Glomerular visceral epithelial cell (primary cell): ENCODE data around the gene UTF1.

Experiments used
- DNase-seq: peaks from one replicate; pipeline ENCODE4 v3.0.0-alpha.2; 2016; ENCODE audit errors: extremely low spot score

UTF1 gene

DNA sequence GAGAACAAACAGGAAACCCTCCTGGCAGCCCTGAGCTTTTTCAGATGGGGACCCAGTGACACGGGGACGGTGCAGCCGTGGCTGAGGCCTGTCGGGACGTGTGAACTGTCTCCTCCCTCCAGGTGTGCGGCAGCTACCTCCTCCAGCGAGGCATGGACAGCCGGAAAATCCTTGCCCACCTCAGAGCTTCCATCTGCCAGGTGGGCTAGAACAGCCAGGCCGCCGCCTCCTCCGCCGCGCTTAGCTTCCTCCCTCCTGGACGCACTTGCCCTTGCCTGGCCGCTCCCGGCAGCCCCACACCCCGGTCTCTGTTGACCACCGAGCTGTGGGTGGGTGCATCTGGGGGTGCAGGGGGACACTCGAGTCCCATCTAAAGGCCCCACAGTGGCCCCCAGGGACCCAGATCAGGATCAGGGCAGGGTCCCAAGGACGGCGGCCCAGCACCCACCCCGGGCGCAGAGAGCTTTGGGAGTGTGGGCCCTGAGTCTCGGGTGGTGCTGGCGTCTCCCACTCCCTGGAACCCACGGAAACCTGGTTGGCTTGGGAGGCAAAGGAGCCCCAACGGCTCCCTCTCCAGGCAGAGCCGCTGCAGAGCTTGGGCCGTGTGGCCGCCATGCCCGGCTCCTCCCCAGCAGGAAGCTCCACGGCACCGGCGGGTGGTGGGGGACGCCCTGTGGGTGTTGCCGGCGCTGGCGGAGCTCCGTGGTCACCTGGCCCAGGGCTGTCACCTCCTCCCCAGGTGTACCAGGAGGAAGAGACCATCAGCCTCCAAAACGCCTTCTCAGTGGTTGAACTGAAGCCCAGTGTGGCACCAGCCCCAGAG, 32.9 kb upstream of the UTF1 start:
- no peak for DNase-seq

DNA sequence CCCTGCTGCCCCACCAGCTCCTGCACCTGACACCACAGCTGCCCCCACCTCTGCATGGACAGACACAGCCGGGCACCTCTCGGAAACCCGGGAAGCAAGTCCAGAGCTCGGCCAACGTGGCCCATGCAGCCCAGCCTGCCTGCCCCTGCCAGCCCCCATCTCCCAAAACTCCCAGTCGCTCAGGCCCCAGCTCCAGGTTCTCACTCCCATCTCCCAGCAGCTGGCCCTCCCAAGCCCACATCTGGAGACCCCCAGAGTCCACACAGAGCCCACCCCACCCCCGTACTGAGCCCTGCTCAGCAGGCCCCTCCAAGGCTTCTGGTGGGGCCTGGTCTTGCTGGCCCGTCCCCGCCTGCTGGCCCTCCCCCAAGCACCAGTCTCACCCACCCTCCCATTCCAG, 32.2 kb upstream of the UTF1 start:
- DNase-seq: no peak

DNA sequence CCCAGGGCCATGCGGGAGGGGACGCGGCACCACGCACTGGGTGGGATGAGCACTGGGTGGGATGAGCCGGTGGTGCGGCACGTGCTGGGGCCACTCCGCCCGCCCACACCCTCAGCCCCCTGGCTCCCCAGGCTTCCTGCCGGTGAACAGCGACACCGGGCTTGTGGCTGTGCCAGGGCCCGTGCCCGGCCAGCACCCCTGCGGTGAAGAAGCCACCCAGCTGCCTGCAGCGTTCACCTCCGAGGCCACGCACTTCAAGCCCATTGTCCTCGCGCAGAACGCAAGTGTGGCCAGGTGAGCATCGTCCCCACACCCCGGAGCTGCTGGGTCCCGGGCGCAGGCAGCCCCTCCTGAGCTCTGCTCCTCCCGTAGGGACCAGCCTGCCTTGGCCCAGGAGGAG, 31.8 kb upstream of the UTF1 start:
- no peak for DNase-seq

DNA sequence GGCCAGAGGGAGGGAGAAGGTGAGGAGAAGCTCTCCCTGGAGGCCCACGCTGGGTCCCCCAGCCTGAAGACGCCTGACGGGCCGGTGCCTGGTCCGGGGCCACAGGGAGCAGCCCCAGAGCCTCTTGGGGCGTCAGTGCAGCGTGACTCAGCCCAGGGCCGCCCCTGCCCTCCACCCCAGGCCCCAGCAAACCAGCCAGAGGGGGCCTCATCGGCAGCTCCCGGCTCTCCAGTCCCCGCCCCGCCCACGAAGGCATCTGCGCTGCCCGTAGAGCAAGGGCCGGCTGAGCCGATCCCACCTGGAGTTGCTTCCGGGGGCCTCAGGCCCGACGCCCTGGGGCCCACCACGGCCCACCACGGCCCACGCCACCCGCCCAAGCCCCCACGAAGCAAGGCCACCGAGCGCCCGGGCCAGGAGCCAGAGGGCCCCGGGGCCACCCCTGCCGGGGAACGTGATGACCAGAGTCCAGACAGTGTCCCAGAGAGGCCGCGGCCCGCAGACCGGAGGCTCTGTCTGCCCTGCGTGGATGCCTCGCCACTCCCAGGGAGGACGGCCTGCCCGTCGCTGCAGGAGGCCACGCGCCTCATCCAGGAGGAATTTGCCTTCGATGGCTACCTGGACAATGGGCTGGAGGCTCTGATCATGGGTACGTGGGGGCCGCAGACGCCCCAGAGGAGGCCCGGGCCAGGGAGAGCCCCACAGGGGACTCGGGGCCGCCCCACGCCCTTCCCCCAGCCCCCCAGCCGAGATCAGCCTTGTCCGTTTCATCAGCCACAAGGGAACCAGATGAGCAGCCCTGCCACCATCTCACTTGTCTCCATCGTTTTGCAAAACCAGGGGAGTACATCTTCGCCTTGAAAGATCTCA, 31.2 kb upstream of the UTF1 start:
- DNase-seq: no peak

DNA sequence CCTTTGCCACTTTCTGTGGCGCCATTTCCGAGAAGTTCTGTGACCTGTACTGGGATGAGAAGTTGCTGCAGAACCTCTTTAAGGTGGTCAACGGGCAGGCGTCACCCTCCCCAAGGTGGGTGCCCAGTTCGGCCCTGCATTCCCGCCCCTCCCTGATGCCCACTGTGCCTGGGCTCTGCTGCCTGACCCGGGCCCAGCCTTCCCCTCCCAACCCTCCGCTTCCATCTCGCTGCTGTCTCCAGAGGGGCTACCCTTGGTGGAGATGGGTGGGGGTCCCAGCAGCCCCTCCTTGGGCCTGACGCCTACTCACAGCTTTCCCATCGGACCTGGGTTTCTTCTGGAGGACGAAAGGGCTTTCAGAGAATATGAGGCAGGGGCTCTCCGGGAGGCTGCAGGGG, 30.5 kb upstream of the UTF1 start:
- no peak for DNase-seq

DNA sequence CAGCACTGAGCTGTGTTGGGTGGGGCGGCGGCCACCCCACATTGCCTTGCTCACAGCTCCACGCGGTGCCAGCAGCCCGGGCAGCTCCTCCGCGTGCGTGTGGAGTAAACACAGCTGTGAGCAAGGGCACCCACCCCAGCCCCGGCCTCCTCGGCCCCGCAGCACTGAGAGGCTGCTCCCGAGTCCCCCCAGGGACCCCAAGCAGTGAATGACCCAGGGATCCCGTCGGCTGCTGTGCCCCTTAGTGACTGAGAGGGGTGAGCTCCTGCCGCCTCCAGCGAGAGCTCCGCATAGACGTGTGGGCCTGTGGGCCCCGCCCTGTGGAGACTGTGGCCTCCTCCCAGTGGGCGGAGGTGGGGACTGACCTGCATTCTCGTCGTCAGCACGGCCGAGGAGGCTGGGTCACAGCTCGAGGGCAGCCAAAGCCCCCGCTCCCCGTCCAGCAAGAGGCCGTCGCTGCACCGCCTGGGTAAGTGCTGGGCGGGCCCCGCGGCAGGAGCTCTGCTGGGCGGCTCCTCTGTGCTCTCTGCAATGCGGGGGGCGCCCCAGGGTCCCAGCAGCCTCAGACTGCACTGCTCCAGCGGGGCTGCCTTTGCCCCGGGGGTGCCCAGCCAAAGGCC, 29.9 kb upstream of the UTF1 start:
- no peak for DNase-seq

DNA sequence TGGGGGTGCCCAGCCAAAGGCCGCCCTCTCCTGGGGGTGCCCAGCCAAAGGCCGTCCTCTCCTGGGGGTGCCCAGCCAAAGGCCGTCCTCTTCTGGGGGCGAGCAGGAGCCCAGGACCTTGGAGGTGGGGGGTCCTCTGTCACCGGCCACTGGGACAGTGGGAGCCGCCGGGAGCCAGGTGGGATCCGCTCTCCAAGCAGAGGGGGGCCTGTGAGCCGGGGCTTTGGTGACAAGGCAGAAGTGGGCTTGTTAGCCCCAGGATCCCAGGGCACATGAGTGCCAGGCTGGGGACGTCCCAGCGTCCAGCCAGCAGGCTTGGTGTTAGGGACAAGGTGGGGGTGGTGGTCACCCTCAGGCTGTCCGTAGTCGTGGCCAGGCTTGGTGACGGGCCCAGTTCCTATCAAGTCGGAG, 29.4 kb upstream of the UTF1 start:
- no peak for DNase-seq

DNA sequence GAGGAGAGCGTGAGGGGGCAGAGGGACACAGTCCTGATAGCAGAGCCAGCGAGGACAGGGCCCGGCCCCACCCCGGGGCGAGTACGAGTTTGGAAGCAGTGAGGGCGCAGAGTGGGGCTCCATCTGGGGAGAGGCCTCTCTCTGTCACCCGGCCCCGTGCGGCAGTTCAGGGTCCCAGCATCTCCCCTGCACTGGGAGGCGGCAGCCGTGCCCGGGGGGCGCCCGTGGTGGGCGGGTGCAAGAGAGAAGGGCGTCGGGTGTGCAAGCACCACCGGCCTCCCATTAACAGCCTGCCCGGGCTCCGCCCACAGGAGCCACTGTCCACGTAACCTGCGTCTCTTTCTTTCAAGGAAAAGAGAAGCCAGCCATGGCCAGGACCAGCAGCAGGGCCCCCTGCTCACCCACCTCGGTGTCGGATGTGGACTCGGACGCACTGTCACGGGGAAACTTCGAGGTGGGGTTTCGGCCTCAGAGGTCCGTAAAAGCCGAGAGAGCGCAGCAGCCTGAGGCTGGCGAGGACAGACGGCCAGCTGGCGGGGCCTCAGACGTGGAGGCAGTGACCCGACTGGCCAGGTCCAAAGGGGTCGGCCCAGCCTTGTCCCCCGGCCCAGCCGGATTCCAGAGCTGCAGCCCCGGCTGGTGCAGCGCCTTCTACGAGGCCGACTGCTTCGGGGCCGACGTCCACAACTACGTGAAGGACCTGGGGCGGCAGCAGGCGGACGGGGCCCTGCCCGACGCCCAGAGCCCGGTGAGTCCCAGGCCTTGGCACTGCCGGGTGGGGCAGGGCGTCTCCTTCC, 28.7 kb upstream of the UTF1 start:
- no peak for DNase-seq

DNA sequence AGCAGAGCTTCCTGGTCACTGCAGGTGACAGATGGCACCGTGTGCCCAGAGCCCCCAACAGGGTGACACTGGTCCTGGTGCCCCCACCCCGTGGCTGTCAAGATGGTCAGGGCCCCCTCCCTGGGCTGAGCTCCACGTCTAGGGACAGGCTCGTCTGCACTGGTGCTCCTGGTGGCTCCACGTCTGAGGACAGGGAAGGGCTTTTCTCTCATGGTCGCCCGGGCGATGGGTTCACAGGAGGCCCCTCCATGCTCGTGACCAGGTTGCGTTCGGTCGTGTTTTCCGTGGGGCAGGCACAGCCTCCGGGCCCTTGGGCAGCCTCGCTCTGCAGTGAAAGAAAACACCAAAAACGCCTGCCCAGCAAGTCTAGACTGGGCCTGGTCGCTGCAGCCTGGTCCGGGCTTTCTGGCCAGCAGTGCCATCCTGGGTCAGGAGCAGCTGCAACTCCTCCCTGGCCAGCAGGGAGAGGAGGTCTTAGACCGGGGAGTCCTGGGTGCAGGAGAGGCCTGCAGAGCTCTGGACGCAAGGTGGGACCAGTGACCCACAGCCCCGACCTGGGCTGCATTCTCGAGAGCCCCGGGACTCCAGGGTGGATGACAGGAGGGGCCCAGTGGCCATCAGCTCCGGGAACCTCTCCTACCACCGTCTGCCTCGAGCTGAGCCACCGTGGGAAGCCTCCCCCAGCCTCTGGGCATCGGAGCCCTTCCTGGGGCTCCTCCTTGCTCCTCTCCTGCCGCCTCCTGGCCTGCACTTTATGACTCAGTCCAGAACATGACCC, 27.9 kb upstream of the UTF1 start:
- DNase-seq: no peak

DNA sequence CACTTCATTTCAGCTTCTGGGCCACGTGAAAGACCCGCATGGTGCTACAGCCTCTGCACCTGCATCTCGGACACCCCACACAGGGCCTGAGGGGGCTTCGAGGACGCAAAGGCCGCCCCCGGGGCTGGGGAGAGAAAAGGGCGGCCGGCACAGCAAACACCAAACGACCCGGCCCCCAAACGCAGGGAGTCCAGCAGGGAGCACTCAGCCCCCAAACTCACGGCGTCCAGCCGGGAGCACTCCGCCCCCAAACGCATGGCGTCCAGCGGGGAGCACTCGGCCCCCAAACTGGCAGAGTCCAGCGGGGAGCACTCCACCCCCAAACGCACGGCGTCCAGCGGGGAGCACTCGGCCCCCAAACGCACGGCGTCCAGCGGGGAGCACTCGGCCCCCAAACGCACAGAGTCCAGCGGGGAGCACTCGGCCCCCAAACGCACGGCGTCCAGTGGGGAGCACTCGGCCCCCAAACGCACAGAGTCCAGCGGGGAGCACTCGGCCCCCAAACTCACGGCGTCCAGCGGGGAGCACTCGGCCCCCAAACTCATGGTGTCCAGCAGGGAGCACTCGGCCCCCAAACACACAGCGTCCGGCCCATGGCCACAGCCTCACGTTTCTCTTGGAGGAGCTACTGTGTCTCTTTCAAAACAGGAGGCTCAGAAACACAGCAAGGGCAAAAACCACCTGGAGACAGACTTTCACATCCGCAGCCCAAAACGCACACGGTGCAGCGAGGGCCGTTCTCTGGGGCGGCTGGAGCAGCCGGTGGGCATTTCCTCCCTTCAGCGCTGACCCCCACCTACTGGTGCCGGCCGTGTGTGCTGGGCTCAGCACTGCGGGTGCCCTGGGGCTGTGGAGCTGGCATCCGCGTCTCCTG, 27.0 kb upstream of the UTF1 start:
- no peak for DNase-seq

DNA sequence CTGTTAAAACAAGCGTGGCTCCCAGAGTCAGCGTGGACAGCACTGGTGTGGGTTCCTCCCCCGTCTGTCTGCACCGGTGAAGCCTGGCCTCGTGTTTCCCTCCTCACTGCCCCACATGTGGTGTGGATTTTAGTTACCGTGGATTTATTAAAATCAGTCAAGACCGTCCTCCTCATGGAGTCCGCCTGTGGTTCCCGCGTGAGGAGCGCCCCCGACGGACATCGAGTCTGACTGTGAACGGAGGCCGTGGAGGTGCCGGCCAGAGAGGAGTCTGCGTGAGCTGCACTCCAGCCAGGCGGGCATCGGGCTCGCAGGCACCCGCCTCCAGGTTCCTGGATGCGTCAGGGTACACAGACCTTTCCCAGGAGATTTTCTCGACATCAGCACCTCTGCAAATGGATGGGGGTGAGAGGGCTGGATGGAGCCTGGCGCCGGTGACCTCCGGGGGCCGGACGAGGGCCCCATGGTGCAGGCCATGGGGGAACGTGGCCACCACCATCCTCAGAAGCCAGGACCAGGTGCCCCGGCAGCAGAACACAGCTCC, 26.3 kb upstream of the UTF1 start:
- DNase-seq: no peak

DNA sequence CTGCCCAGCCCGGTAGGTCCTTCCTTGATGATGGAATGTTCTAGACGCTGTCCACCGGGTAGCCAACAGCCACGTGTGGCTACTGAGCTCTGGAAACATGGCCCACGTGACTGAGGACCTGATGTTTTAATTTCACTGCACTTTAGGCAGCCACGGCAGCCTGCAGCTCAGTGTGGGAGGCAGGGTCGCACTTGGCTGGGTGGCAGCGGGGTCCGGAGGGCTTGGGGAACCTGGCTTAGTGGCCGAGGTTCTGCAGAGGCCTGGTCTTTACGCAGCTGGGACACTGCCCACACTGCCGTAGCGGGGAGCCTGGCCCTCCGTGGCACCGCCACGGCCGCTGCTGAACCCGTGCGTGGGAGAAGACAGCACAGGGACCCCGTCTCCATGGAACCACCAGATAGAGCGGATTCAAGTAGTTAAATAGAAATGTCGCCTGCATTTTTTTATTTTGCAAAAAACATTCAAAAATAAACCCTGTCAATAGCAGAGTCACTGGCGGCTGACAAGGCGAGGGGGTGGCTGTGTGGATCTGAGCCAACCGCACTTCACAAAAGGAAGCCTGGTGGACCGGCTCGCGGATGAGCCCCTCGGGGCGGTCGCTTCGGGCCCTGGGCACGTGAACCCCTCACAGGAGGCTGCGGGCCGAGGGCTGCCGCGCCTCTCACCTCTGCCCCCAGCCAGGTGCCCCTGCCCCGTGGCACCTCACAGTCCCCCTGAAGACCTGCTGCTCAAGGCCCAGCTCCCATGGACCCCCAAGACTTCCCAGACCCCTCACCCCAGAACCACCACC, 25.6 kb upstream of the UTF1 start:
- no peak for DNase-seq

DNA sequence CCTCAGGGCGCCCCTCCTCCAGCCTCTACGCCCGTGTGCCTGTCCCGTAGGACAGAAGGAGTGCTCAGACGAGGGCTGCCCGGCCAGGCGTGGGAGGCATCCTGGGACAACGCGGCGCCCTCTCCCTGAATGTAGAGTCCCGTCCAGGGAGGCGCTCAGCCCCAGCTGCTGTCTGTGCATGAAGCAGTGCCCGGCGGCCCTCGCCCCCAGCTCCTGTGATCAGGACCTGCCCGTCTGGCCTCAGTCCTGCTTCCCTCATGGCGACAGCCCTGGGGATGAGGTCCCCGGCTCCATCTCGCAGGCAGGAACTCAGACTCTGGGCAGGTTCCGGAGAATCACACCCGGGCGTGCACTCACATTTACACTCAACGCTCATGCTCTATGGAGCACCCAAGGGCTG, 24.9 kb upstream of the UTF1 start:
- no peak for DNase-seq

DNA sequence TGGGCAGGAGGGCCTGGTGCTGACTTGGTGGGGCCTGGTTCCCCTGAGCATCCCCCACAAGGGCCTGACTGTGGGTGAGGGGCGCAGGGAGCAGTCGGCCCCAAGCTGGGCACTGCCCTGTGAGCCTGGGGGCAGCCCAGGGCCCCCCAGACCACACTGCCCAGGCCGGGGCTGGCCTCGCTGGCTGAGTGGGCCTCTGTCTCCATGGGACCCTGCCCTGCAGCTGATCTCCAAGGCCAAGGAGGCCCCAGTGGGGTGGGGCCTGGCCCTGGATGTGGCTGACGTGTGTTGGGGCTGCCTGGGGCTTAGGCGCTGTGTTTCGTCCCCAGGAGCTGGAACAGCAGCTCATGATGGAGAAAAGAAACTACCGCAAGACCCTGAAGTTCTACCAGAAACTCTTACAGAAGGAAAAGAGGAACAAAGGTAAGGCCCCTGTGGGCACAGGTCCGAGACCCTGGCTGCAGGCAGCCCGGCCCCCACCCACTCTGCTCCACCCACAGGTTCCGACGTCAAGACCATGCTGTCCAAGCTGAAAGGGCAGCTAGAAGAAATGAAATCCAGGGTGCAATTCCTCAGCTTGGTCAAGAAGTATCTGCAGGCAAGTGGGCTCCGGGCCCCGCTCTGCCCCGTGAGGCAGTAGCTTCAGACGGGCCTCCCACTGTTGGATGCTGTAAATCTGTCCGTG, 23.5 kb upstream of the UTF1 start:
- no peak for DNase-seq

DNA sequence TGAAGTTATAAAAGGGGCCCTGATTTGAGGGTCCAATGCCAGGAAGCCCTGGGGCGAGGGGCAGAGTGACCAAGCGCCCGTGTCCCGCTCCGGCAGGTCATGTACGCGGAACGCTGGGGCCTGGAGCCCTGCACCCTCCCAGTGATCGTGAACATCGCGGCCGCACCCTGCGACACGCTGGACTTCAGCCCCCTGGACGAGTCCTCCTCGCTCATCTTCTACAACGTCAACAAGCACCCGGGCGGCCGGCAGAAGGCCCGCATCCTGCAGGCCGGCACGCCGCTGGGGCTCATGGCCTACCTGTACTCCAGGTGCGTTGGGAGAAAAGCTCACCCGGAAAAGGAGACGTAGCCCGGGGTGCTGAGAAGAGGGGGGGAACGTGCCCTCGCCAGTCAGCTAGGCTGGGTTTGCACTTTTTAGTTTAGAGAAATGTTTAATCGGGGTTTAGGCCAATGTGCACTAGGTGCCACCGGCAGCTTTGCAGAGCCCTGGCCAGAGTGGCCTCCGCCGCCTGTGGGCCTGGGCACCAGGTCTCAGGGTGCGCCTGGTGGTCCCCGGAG, 22.9 kb upstream of the UTF1 start:
- DNase-seq: no peak

DNA sequence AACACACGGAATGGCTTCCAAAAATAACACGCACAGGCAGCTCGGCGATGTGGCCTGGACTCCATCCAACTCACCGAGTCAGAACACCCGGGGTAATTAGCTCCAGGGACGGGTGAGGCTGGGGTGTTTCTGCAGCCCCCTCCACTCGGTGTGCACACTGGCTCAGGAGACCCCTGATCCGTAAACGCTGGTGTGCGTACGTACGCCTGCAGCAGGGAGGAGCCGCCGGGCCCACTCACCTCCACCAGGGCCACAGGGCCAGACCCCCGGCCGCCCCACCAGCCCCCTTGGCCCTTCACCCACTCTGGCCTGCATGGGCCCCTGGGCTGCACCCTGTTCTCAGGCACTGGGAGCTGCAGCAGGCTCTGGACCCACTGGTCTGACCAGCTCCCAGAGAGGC, 22.4 kb upstream of the UTF1 start:
- no peak for DNase-seq

DNA sequence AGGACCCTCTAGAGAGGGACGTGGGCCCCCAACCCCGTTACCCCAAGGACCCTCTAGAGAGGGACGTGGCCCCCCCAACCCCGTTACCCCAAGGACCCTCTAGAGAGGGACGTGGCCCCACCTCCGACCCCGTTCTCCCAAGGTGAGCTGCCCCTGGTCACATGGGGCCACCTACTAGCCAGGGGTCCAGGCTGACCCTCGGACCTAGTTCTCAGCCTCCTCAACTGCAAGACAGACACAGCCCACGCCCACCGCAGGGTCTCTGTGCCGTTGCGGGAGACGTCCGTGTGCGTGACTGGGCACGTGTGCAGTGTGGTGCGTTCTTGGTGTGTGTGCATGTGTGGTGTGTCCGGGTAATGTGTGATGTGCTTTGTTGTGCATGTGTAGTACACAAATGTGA, 21.6 kb upstream of the UTF1 start:
- DNase-seq: no peak

DNA sequence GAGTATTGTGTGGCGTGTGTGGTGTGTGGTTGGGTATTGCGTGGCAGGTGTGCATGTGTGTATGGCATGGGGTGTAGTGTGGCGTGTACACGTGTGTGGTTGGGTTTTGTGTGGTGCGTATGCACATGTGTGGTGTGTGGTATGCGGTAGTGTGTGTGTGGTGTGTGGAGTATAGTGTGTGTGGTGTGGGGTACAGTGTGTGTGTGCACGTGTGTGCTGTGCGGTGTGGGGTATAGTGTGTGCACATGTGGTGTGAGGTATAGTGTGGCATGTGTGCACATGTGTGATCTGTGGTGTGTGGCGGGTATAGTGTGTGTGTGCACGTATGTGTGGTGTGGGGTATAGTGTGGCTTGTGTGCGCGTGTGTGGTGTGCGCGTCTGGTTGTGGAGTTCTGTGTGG, 20.9 kb upstream of the UTF1 start:
- no peak for DNase-seq
